Esophagus mucosa (tissue), 1 donor: ENCODE measurements around the gene TBC1D22A. TPM values are rescaled to one million over a fixed set of nuclear protein-coding genes. Genes with fewer than 3 reads are reported as not detected.

Experiments
- ATAC-seq: fragments of 200-7000 bp; cut with Tn5 transposase; one replicate; pipeline ENCODE4 v1.9.1; 2020
- total RNA-seq: library from RNA; stranded (reverse); gene quantifications from one replicate; pipeline ENCODE4 v1.2.4, GENCODE V29; 2023
- donor health status: DM: yes; HTN: yes; CAD: no.

TBC1D22A gene
- total RNA-seq, 1 donor from 2014 or later: 21.4 TPM

DNA sequence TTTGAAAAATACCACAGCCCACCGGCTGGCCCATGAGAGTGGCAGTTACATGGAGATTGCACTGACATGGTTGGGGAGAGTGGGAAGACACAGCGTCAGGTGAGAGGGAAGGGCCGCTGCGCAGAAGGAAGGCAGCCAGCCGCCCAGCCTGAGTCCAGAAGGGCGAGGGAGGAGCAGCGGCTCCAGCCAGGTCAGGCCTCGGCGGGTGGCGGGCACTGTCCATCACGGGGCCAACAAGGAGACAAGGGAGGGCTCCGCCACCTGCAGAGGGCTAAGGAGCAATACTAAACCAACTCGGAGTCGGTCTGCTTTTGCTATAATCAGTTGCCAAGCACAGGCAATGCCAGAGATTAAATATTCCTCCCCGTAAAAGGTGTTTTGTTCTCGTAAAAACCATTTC, 384.5 kb downstream of the TBC1D22A start:
- ATAC-seq: no peak

DNA sequence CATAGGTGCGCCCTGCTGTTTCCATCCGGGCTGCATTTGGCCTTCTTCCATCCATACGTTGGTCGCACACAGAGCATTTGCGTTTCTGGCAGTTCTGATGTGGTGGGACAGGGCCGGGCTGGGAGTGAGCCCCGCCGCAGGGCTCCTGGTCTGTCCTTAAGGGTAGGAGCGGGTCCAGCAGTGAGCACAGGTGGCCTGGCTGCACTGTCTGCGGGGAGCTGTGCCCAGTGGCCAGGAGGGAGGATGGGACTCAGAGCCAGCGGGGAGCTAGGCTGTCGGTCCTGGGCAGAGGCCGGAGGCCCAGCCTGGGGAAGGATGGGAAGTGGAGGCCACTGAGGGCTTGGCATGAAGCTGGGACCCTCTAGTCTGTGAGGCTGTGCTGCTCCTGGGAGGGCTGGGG, 385.1 kb downstream of the TBC1D22A start:
- no peak for ATAC-seq

DNA sequence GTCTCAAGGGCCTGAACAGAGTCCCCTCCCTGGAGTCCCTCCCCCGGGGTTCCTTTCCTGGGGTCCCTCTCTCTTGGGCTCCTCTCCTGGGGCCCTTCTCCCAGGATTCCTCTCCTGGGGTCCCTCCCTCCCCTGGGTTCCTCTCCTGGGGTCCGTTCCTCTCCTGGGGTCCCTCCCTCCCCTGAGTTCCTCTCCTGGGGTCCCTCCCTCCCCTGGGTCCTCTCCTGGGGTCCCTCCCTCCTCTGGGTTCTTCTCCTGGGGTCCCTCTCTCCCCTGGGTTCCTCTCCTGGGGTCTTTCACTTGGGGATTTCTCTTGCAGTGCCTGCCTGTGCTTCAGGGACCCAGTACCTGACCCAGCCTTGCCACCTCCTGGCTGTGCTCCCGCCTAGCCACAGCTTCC, 386.1 kb downstream of the TBC1D22A start:
- ATAC-seq: no peak

DNA sequence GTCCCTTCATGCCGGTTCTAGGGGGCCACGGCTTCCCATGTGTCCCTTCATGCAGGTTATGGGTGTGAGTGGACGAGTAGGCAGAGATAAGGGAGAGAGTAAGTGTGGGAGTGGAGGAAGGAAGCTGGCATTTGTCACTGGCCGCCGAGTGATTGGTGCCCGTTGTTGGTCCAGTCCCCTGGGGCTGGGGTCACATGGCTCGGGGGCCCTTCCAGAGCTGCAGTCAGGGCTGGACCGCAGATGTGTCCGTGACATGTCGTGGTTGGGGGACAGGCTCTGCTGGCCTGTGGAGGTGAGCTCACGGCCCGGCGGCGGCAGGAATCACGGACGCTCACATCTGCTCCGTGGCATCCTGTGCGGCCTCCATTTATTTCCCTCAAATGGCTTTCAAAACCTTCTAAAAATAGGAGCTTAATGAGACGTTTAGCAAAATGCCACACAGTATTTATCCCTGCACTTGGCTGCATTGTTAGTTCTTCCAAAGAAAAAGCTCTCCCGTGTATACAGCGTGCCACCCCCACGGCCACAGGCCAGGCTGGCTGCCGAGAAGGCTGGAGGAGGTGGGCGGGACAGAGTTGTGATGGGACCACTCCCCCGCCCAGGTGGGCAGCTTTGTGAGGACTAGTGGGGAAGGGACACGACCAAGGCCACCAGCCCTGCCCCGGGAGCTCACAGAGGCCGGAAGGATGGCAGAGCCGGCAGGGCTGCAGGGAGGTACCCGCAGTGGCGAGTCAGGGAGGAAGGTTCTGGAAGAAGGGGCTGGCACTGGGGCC, 386.7 kb downstream of the TBC1D22A start:
- no peak for ATAC-seq

DNA sequence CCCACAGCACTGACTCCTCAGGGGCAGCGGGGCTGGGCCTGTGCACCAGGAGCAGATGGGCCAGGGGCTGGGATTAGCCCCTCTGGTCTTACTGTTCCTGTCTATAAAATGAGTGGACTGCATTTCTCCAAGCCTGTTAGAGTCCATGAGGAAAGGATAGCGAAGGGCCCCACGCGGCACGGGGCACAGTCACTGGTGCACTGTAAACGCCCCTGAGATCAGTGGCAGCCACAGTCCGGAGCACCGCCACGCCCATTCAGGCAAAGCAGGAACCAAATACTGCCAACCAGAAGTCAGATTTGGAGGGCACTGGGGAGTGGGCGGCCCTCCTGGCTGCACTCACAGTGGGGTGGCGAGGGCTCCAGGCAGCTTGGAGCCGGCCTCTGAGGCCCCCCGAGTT, 387.5 kb downstream of the TBC1D22A start:
- ATAC-seq: no peak

DNA sequence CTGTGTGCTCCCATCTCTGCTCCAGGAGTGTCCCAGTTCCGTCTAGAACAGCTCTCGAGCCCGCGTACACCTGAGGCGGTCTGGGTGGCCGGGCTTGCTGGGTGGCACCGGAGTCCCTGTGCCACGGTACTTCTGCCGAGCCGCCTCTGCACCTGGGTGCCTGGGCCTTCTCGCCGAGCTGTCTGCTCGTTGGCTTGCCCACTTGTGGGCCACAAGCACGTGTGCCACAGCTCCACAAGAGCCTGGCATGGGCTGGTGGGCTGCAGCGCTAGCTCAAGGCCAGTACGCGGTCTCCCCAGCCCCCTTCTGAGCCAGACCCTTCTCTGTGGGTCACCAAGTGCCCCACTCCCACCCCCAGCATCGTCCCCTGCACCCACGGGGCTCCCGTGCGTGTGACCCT, 388.0 kb downstream of the TBC1D22A start:
- no peak for ATAC-seq

DNA sequence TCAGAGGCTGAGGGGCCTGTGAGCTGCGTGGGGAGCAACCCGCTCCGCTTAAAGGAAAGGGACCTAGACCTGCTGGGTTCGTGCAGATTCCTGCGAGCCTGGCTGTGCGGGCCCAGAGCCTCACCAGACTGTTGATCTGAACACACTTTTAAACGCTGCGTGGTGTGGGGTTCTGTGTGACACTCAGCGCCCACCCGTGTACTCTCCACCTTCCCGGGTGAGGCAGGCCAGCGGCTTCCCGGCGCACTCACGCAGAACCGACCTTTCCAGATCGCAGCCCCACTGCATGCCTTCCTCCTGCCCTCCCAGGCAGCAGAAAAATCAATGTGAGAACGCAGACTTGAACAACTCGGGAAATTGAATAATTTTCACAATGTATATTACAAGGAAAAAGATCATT, 388.6 kb downstream of the TBC1D22A start:
- ATAC-seq: no peak

DNA sequence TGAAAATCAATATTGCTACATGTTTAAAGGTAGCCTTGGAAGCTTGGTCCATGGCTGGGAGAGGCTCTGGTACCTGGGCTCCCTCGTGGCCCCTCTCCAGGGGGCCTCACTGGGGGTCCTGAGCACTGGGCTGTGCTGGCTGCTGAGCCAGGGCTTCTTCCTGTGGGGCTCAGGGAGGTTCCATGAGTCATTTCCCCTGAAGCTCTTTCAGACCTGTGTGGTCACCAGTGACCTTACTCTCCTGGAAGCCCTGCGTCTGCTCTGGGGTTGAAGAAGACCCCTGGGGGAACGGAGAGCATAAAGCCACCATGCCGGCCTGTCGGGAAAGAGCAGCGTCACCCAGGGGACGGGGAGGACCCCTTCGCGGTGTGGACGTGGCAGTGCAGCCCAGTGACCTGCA, 389.0 kb downstream of the TBC1D22A start:
- ATAC-seq: no peak

DNA sequence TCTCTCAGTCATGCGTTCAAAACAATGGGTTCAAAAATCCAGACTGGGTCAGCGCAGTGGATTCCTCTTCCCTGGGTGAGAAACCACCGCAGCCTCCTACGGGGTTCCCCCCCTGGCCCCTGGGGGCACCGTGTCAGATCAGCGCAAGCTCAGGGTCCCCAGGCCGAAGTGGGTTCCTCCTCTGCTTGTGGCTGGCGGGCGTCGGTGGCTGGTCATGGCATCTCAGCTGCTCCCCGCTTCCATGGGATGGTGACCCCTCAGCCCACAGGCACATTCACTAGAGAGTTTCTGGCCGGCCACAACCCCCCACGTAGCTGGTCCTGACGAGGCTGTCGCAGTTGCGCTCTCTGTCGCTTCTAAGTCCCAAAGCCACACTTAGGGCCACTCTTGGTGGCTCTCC, 389.8 kb downstream of the TBC1D22A start:
- no peak for ATAC-seq

DNA sequence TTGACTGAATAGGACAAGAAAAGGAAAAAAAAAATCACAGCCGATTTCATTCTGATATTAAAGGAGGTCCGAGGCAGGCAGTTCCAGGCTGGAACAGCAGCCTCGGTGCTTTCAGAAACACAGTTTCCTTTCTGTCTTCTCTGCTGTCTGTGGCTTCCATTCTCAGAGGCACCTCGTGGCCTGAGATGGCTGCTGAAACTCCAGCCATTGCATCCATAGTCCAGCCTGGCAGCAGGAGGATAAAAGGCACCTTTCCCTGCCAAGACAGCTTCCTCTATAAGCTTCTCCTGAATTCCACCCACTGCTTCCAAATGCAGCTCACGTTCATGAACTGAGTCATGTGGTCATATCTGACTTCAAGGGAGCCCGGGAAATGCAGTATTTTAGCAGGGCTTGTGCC, 390.5 kb downstream of the TBC1D22A start:
- no peak for ATAC-seq

DNA sequence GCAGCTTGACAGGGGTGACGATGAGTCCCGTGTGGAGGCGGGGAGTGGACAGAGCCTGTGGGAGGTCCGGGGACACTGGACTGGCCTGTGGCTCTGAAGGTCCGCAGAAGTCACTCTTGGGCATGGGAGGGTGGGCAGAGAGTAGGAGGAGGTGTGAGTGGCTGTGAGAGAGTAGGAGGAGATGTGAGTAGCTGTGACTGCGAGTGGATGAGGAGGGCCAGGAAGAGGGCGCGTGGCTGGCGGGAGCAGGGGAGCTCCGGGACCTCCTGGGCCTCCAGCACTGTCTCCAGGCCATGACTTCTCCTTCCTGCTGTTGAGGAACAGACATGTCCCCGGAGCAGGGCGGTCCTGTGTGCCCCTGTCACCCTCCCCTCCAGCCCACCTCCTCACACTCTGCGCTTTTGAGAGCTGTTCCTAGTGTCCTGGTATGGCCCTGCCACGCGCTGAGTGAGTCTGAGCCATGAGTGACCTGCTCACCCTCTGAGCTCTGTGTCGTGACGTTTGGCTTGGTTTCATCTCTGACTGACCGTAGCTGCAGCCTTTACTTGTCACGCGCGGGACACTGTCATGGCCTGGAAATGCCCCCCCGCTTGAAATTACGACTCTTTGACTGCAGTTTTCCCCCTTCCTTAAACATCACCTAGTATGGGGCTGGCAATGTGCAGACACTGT, 391.5 kb downstream of the TBC1D22A start:
- no peak for ATAC-seq

DNA sequence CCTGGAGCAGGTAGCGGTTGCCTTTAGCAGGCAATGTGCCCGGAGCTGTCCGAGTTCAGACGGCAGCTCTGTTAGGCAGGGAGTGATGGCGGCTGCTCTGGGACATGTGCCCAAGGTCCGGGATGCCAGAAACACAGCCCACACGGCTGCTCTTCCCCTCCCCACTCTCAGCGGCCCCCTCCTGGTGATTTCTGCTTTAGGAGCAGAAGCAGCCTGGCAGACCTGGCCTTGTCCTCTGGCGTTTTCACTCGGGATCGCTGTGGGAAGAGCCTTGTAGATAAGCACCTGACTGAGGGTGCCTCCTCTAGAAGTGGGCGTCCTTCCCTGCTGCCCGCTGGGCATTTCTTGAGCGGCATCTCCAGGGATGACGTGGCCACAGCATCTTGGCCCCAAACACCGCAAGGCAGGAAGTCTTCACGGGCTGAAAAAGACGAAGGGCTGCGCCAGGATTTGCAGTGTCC, 392.2 kb downstream of the TBC1D22A start:
- no peak for ATAC-seq

DNA sequence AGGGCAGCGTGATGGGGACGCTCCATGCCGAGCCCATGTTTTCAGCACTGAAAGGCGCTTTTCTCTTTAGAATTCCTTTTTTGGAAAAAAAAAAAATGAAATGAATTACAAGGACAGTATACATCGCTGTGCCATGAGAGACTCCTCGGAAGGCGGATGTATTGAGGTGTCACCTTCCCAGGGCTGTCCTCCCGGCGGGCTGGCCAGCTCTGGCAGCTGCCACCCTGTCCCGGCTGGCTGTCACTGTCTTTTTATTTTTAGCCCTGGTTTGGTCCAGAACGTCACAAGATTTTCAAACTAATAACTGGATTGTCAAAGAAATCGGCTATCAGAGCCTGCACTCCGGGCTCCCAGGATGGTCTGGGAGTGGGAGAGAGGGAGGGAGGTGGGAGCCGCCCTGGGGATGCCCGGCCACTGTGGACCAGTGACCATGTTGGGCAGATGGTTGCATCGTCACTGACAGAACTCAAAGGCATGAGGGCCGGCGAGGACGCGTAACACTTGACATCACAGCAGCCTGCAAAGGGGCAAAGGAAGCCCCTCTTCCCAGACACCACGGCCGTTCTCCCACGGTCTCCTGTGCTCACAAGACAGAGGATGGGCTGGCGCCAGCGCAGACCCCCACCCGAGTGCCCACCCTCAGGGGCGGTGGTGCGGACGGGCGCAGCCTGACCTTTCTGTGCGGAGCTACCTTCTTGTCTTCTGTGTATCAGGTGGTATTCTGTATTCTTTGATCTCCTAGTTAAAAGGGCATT, 392.9 kb downstream of the TBC1D22A start:
- ATAC-seq: no peak

DNA sequence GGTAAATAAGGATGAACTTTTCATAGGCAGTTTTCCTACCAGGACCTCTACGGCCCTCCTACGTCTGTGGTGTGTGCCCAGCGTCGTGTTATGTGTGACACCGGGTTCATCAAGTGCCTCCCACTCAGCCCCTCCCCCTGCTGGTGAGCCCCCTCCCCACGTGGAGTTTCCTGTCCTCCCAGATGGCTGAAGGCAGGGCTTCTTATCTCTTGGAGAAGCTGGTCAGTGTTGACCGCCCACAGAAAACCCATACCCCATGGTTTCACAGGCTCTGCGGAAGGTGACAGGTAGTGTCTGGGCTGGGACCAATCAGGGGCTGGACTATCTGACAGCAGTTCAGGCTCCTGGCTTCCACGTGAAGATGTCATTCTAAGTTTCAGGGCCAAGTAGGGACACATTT, 393.5 kb downstream of the TBC1D22A start:
- ATAC-seq: no peak

DNA sequence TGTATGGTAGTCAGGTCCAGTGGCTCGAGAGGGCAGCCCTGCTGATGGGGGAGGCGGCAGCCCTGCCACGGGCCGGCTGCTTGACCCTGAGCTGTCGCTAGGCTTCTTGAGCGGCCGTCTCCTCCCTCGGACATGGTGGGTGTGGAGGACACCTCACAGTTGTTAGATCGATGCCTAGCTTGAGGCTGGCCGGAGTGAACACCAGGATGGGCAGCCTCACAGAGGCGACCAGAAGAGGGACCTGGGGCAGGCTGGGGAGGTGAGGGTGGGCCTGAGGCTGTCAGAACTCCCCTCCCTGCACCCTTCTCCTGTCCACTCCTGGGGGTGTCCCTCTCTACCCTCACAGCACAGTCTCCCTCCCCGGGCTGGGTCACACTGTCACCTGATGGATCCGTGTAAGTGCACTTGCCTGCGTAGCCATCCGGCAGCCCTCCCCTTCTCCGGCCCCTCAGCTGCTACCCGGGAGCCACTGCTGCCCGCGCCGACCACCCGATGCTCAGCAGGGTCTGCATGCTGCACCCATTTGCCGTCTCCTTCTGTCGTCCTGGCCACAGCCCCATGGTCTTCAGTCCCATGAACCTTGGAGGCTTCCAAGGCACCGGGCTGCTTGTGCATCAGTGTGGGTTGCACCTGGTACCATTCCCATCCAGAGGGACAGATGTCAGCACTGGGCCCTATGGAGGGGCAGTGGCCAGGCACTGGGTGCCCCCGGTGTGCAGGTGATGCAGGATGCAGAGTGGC, 394.1 kb downstream of the TBC1D22A start:
- no peak for ATAC-seq

DNA sequence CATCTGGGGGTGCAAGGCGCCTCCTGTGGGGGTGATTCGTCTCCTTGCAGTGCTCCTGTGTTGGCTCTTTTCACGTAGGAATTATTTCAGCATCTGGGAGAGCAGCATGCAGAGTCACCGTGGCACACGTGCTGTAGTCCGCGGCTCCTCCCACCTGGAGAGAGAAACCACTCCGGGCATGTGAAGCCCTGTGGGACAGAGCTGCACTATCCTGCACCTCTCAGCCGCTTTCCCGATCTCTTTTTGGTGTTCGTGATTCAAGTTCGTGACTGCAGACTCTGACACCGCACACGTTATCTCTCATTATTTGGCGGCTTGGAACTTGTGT, 394.6 kb downstream of the TBC1D22A start:
- ATAC-seq: no peak

DNA sequence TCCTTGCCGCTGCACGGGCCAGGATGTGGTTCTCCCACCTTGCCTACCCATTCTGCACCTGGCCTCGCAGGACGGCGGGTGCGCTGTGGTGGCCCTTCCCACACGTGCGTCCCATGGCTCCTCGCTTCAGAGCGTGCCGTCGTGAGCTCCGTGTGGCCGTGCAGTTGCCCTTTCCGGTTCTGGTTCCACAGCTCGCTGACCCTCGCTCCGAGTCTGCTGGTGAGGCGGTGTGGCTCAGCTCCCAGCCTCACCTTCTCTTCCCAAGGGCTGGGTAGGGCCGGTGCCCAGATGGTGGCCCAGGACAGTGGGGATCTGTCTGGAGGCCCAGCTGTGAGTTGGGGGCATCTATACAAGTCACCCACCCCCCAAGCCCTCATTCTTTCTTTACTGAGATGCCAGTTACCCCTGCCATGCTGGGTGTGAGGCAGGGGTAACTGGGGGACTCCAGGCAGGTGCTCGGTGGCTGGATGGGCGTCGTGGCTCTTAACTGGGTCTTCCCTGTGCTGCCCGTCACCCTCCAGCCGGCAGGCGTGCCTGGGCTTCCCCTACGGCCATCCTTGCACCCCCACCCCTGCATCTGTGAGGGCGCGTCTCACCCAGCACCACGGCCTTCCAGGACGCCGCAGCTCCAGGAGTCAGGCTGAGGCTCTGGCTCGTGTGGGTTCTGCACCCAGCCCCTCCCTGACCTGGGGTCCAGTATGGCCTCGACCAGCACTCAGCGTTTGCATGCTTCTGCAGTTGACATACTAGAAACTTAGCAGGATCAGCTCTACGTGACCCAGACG, 395.2 kb downstream of the TBC1D22A start:
- ATAC-seq: no peak

DNA sequence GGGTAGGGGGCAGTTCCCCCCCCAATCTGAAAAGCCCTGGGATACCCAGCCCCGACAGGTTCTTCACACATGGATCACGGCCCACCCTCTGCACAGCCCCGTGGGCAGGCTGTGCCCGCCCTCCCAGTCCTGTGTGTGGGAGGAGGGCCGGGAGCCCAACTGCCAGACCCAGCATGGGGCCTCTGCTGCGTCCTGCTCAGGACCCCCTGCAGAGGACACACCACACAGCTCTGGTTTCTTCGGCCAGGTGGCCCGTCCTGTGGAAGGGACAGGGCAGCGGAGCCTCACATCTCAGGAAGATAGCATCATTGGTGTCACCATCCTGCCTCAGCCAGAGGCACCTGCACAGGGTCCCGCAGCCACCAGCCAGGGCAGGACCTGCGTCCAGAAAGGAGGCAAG, 396.0 kb downstream of the TBC1D22A start:
- no peak for ATAC-seq

DNA sequence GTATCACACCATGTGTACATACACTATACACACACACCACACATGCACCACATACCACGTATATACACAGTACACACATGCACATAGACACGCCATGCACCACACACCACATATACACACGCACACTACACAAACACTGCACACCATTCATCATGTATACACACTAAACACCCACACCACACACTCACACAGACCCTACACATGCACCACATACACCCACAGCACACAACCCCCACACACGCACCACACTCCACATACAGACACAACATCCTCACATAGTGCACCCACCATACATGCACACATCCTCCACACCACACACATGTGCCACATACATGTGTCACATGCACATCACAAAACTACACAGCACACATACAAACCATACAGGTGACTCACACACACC, 397.1 kb downstream of the TBC1D22A start:
- no peak for ATAC-seq

DNA sequence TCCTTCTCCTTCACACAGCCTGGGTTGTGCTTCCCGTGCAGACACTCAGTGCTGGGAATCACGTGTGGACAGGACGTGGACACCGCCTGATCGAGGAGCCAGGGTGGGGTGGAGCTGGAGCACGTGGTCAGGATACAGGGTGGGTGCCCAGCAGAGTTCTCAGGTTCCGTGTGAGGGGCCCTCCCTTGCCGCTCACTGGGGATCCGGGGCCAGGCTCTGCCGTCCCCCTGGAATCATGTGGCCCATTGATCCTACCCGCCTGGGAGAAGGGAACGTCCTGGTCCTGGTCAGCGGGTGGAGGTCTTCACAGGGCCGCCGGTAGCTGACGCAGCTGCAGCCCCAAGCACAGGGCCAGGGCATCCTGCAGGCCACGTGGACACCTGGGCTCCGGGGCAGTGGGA, 397.7 kb downstream of the TBC1D22A start:
- no peak for ATAC-seq

DNA sequence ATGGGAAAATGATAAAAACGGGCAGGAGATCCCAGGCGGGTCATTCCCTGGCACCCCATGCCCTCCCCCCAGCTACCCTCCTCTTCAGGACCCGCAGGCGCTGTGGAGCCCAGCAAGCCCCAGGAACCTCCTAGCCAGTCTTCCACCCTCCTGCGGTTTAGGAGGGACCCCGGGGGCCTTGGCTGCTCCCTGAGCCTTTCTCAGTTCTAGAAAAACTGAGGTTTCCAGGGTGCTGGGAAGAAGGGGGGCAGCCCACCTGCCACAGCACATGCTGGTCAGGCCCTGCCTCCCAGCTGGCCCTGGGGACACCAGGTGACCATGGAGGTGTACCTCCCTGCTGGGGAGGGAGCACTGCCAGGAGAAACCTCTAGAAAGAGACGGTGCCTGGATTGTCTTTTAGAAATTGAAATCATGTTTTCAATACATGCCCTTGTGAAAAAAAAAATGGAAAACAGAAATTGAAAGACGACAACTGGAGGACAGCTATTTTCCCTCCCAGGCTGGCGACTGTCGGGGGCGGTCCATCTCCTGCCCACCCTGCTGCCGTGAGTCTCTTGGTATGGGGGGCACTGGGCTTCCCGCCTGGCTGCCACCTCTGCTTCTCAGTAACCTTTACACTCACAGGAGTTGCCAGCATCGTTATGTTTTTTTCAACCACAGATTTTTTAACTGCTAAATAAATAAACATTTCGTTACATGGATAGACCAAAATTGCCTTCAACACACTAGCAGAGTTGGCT, 398.5 kb downstream of the TBC1D22A start:
- no peak for ATAC-seq

DNA sequence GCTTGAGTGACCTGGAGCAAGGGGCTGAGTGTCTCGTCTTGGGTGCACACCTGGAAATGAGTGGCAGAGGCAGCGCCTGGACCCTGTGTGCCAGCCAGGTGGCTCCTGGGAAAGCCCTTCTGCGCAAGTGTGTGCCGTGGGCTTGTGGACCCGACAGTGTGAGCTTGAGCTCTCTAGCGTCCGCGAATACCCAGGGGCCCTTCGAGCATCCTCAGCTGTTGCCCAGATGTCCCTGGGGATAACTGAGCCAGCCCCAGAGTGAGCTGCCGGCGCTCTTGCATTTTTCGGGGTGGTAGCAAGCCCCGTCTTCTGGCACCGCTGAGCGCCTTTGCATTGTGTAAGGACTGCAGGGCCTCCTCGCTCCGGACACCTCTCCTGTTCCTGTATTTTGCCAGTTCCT, 399.2 kb downstream of the TBC1D22A start:
- no peak for ATAC-seq
